T-helper 2 cell (primary cell): ENCODE data around the gene MUC4.
"Not testable (repeated sequence)": the region's sequence is repeated elsewhere in the genome, so short reads cannot be mapped to it uniquely, and the experiment has no call there.

ENCODE experiments used
- DNase-seq, 5 experiments: peaks; one replicate each; pipeline versions ENCODE4 v3.0.0 to v3.0.0-alpha.2; 2012 to 2022

The MUC4 gene

DNA sequence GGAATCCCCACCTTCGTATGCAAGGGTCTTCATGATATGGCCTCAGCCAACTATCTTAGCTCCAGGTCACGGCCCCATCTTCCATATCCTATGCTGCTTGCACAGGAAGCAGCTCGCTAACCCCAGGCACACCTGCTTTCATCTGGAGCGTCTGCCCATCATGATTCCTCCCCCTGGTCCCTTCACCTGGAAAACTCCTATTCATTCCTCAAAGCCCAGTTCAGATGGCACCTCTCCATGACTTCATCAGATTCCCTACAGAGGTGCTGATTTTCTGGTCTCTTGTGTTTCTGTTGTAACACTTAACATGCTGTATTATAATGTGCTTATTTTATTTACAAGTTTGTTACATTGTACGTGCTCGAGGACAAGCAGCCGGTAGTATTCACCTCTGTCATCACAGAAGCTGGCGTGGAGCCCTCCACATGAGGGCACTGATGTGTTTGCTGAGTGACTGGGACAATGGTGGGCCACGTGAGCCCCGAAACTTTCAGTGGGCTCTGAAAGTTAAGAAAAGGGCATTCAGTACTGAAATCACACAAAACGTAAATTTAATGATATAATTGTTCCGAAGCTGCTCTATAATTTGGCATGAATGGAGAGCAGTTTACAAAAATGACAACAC lies 74.8 kb downstream of the MUC4 start:
- DNase-seq = no peak

DNA sequence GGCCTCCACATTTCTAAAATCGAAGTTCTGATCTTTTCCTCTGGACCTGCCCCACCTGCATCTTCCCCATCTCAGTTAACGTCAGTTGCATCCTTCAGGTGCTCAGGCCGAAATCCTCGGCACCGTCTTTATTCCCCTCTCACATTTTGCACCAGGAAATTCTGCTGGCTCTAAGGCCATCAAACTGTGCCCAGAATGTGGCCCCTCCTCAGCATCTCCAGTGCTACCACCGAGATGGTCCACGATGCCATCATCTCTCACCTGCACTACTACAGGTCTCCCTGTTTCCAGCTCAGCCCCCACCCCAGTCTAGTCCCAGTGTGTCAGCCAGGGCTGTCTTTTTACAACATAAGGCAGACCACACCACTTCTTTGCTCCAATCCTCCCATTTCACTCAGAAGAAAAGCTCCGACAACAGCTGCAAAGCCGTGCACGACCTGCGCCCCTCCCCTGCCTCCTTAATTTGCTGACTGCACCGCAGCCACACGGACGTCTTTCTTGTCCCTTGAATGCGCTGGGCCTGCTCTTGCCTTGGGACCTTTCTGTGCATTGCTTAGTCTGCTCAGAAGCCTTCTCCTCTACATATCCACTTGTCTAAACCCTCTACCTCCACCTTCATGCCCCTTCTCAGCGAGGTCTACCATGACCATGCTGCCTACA lies 76.6 kb downstream of the MUC4 start:
- DNase-seq = no peak

DNA sequence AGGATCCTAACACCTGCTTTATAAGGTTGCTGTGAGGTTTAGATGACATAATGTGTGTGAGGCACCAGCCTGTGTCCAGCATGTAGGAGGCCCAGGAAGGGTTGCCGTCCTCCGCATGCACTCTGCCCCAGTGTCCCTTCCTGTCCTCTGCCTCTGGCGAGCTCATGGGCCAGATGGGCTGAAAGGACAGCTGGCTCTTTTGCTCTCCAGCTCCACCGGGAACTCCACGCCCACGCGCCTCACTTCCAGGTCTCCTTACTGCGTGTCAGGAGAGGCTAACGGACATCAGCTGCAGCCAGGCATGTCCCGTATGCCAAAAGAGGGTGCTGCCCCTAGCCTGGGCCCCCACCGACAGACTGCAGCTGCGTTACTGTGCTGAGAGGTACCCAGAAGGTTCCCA lies 78.8 kb downstream of the MUC4 start:
- no peak for DNase-seq

DNA sequence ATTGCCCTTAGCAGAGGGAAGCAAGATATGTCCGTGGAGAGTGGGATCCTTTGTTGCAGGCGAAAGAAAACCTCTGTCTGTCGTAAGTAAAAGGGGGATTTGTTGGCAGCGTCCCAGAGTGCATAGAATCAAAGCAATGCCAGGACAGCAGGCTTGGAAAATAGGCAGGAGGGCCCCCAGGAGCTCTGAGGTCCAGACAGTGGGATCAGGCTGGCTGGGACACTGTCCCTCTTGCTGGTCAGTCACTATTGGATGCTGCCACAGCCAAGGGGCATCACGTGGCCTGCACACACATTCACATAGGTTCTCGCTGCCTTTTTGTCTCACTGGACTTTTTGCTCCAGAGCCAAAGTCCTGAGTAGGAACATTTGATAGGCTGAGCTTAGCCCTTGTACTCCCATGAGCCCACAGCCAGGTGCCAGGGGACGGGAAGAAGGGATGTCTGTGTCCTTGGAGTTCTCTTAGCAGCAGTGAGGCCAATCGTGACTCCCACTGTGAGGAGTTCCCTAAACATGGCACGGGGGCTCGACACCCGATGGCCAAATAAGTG lies 80.3 kb downstream of the MUC4 start:
- no peak for DNase-seq

DNA sequence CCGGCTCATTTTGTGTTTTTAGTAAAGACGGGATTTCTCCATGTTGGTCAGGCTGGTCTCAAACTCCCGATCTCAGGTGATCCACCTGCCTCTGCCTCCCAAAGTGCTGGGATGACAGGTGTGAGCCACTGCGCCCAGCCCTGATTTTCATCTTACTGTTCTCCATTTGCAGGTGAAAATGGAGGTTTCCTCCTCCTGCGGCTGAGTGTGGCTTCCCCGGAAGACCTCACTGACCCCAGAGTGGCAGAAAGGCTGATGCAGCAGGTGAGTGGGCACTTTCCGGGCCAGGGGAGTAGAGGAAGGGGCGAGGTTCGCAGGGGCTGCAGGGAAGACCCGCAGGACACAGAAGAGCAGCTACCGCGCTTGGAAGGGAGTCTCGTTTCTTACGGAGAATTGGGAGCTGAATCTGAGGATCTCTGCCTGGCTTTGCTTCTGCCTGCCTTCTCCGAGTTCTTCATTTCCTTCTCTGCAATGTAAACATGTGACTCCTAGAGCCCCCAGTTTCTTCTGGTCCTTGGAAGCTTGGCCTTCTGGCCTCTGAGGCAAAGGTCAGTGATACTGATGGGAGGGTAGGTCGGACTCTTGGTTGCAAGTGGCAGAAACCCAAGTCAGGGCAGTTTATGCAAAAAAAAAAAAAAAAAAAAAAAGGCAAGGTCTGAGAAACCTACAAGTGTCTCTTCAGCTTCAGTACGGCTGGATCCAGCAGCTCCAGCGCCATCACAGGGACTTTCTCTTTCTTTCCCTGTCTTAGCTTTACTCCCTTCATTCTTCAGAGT lies 82.1 kb downstream of the MUC4 start:
- DNase-seq = no peak

DNA sequence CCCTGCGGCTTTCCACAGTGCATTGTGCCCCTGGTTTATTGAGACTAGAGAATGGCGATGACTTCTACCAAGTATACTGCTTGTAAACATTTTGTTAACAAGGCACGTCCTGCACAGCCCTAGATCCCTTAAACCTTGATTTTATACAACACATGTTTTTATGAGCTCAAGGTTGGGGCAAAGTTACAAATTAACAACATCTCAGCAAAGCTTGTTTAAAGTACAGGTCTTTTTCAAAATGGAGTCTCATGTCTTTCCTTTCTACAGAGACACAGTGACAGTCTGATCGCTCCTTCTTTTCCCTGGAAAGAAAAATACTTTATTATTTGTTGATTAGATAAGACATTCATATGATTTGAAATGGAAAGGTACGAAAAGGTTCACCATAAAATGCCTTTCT lies 82.9 kb downstream of the MUC4 start:
- not testable (repeated sequence) for DNase-seq

DNA sequence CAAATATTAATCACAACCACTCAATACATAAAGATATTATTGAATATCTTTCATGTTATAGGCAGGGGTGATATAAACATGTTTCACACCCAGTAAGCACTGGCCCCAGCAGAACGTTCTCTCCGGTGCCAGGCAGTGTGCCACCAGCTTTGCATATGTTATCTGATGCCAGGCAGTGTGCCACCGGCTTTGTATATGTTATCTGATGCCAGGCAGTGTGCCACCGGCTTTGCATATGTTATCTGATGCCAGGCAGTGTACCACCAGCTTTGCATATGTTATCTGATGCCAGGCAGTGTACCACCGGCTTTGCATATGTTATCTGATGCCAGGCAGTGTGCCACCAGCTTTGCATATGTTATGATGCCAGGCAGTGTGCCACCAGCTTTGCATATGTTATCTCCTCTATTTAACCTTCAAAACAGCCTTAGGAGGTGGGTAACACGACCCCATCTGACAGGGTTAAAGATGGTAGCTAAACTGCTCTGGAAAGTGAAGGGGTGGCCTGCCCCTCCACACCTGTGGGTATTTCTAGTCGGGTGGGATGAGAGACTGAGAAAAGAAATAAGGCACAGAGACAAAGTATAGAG lies 84.0 kb downstream of the MUC4 start:
- DNase-seq = peak in 1 of 5 experiments; percentile 97

DNA sequence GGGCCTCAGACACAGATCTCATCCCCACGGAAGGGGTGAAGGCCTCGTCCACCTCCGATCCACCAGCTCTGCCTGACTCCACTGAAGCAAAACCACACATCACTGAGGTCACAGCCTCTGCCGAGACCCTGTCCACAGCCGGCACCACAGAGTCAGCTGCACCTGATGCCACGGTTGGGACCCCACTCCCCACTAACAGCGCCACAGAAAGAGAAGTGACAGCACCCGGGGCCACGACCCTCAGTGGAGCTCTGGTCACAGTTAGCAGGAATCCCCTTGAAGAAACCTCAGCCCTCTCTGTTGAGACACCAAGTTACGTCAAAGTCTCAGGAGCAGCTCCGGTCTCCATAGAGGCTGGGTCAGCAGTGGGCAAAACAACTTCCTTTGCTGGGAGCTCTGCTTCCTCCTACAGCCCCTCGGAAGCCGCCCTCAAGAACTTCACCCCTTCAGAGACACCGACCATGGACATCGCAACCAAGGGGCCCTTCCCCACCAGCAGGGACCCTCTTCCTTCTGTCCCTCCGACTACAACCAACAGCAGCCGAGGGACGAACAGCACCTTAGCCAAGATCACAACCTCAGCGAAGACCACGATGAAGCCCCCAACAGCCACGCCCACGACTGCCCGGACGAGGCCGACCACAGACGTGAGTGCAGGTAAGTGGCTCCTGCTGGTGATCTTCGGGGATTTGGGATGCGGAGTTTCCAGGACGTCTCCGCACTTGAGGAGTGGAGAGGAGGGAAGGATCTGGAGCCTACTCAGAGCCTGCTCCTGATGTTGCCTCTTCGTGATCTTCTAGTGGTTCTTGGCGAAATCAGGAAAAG lies 85.6 kb downstream of the MUC4 start:
- not testable (repeated sequence) for DNase-seq

DNA sequence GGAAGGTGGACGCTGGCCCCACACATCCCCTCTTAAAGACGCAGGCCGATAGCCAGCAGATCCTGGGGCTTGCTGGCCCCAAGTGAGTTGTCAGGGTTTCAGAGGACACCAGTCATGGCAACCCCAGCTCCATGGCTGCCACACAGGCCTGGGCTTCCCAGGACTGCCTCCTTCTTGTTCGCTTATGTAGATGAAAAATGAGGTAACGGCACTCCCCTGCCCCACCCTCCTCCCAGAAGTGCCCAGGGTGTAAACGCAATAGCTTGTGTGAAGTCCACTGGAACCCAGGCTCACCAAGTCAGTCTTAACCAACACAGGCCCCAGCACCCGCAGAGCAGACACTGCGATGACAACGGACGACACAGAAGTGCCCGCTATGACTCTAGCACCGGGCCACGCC lies 87.4 kb downstream of the MUC4 start:
- not testable (repeated sequence) for DNase-seq

DNA sequence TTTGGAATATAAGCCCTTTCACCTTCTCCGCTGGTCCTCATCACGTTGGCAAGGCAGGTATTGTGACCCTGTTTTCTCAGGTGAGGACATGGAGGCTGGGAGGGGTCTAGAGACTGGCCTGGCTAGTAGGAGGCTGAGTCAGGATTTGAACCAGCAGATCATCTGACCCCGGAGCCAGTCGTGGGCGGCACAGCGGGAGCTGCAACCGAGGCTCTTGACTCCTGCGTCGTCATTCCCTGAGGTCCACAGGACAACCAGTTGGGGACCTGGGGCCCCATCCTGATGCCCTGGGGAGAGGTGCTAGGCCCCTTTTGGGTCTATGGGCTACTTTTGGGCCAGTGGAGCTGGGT lies 88.8 kb downstream of the MUC4 start:
- not testable (repeated sequence) for DNase-seq

DNA sequence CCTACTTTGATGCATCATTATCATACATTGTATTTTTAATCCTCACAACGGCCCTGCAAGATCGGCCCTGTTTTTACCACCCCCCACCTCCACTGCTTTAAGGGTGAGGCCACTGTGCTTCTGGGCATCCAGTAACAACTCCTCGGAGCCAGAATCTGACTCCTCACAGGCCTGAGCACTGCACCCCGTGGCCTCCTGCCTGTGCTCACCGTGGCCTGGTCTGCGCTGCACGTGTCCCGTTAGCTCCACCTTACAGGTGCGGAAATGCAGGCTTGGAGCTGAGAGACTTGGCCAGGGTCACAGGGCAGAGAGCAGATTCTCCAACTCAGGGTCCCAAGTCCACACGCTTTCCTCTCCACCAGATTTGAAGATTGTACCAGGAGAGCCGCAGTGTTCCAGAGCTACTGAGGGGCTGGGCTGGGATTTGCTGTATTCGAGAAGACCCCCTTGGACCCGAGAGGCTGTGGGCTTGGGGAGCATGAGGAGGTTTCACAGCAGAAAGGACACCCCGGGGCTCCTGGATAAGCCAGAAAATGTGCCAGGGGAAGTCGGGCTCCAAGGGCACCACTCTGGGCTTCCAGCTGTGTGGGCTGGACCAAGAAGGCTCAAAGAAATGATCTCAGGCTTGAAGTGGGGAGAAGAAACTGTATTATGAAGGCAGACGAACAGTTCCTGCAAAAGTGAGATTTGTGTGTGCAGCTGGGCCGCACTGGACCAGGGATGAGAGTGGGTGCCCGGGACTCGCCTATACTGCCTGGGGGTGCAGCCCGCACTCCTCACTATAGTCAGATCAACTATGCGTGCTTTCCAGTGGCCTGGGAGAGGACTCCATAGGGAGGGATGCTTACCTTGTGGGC lies 89.4 kb downstream of the MUC4 start:
- DNase-seq = not testable (repeated sequence)

DNA sequence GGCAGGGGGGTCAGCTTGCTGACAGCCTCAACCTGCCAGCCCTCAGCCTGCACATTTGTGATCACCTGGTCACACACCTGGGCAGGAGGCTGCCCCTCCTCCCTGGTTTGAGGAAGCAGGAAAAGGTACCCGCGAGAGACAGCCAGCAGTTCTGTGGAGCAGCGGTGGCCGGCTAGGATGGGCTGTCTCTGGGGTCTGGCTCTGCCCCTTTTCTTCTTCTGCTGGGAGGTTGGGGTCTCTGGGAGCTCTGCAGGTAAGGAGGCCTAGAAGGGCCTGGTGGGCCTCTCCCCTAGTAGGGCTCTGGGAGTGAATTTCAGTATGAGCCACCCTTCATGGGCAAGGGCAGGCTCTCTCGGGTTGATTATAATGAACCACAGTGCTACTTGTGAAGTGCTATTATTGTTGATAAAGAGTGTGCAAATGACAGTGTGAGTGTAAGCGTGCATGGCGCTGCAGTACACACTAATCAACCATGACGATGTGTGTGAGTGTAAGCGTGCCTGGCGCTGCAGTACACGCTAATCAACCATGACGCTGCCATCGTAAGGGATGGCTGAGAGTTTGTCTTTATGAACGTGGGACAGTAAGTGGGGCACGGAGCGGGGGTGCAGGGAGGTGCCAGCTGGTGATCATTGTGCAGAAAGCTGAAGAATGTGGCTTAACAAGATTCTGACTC lies 90.8 kb downstream of the MUC4 start, which contains the start of gene MUC20:
TSS of gene MUC20 (plus strand) at position 148 of the 676 bp plus-strand sequence. CDS start at position 178, 30 bp downstream.
- DNase-seq = not testable (repeated sequence)

DNA sequence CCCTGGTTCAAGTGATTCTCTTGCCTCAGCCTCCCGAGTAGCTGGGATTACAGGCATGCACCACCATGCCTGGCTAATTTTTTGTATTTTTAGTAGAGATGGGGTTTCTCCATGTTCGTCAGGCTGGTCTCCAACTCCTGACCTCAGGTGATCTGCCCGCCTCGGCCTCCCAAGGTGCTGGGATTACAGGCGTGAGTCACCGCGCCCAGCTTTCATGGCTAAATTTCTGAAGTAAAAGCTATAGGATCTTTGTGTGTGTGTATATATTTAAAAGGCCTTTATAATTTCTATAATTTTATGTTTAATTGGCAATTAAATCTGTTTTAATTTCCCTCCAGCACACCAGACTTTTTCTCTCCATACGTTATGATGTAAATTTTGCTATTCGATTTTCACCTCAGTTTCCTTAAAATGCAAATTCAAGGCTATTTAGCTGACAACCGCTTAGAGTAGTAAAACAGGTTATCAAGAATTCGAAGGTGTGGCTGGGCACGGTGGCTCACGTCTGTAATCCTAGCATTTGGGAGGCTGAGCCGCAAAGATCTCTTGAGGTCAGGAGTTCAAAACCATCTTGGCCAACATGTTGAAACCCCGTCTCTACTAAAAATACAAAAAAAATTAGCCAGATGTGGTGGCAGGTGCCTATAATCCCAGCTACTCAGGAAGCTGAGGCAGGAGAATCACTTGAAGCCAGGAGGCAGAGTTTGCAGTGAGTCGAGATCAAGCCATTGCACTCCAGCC lies 92.0 kb downstream of the MUC4 start:
- DNase-seq = not testable (repeated sequence)

DNA sequence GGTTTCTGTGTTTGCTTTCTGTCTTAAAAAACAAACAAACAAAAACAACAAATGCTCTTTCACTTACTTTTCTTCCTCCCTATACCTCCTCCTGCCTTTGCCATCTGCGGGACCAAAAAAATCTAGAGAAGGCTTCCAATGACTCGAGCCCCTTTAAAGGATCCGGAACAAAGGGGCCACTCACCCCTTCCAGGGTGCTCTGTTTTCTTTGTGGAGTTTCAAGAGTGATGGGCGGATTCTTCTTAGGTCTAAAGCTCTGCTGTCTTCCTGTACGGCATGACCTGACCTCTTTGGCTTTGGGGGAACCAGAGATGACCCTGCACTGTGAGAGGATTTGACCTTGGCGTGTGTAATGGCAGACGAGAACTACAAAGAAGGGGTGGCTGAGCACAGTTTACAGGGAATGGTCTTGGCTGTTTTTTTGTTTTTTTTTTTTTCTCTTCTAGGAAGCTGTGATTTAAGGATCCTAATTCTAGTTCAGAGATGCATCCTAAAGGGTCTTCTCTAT lies 93.2 kb downstream of the MUC4 start:
- no peak for DNase-seq

DNA sequence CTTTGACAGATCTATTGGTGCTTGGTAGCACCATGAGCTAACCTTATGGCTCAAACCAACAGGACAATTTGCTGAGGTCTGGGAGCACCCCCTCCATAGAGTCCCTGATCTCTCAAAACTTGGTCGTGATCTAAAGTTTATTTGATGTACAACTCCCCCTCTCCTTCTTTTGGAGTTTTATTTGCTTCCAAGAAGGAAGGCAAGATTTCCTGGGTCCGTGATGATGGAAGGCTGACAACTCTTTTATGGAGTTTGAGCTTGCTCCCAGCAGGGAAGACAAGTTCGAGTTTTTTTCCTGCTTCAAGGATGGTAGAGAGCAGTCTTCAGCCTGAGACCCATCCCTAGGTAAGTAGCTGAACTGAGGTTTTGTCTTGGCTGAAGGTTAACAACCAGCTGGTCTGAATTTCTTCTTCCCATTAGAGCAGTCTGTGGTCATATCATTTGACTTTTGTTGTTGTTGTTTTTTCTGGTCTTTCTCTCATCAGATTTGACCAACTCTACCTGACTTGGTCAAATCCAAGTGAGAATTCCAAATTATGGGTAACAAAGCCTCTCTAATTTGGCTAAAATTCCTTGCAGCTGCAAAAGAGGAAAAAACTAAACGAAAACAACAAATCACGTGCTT lies 93.8 kb downstream of the MUC4 start:
- no peak for DNase-seq

DNA sequence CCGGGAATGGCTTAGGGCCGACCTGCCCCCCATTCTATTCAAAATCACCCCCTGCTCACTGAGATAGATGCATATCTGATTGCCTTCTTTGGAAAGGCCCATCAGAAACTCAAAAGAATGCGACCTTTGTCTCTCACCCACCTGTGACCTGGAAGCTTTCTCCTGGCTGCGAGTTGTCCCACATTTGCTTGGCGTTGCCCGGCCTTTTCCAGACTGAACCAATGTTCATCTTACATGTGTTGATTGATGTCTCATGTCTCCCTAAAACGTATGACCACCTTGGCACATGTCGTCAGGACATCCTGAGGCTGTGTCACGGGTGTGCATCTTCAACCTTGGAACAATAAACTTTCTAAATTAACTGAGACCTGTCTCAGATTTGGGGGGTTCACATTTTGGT lies 94.3 kb downstream of the MUC4 start:
- DNase-seq = no peak

DNA sequence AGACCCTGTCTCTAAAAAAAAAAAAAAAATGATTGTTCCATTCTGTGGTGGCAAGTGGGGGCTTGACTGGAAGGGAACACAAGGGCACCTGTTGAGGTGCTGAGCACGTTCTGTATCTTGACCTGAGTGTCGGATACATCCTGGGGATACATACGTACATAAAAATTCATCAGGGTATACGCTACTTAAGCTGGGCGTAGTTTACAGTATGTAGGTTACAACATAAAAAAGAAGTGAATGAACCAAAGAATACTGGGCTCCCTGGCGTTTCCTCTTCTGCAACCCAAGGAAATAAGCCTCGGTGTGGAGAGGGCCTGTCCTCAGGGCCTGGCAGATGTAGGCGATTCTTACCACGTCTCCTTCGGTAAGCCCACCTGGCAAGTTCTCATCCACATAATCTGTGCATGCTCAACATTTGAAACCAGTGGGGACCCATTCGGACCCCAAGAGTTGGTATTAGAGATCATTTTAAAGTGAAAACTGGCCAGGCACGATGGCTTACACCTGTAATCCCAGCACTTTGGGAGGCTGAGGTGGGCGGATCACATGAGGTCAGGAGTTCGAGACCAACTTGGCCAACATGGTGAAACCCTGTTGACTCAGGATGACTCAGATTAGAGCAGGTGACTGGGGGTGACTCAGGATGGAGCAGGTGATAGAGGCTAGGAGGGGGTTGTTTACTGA lies 96.0 kb downstream of the MUC4 start:
- DNase-seq = no peak

DNA sequence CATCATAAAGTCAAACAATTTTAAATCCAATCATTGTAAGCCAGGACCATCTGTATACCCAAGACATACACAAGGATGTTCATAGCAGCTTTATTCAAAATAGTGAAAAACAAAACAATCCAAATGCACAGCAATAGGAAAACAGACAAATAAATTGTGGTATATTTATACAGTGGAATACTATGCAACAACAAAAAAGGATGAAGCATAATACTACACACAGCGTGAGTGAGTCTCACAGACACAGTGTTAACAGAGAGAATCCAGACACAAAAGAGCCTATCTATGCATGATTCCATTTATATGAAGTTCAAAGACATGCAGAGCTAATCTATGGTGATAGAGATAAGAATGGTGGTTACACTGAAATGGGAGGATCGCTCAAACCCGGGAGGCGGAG lies 96.6 kb downstream of the MUC4 start:
- DNase-seq = no peak
